CD14-positive monocyte (primary cell): Measurements from ENCODE around the gene PLXNA2. TPM values are rescaled to one million over a fixed set of nuclear protein-coding genes. Genes with fewer than 3 reads are reported as not detected.

Experiments used
- DNase-seq, 3 donors: peaks; one replicate each; pipeline ENCODE4 v3.0.0-alpha.2; 2011 to 2022
- H2AFZ ChIP-seq: 2 replicates; pipeline ENCODE4 v1.6.0; 2012; ENCODE audit warnings: mild to moderate bottlenecking, low read depth, low read length, inconsistent platforms; ENCODE audit not compliant: insufficient read depth, poor library complexity, severe bottlenecking
- H3K27ac ChIP-seq, 2 donors: 1 replicate in 1 of 2; 2 replicates in 1 of 2; pipeline ENCODE4 v1.5.1; 2012 to 2013; ENCODE audit warnings: low read length in 2 of 2, control low read depth in 1 of 2, inconsistent platforms in 1 of 2, low read depth in 1 of 2, mild to moderate bottlenecking in 1 of 2
- H3K27me3 ChIP-seq, 2 donors: one replicate each; pipeline versions ENCODE4 v1.6.0 to v1.6.1; 2011 to 2013; ENCODE audit warnings: low read length in 2 of 2; ENCODE audit not compliant: control insufficient read depth in 2 of 2, insufficient read depth in 2 of 2
- H3K36me3 ChIP-seq, 2 donors: replicated peaks in 1 of 2; 1 replicate in 1 of 2; 2 replicates in 1 of 2; pipeline versions ENCODE4 v1.5.1 to v1.6.1; 2012 to 2013; ENCODE audit warnings: low read length in 2 of 2, control low read depth in 1 of 2, inconsistent platforms in 1 of 2, mild to moderate bottlenecking in 1 of 2; ENCODE audit not compliant: insufficient read depth in 2 of 2, control insufficient read depth in 1 of 2
- H3K4me1 ChIP-seq, 2 donors: 1 replicate in 1 of 2; 2 replicates in 1 of 2; pipeline versions ENCODE4 v1.5.1 to v1.6.1; 2012 to 2013; ENCODE audit warnings: low read length in 2 of 2, control low read depth in 1 of 2, inconsistent platforms in 1 of 2, mild to moderate bottlenecking in 1 of 2, moderate library complexity in 1 of 2; ENCODE audit not compliant: insufficient read depth in 2 of 2, control insufficient read depth in 1 of 2
- H3K4me2 ChIP-seq: replicated peaks from 2 replicates; pipeline ENCODE3; 2012; ENCODE audit warnings: low read length, moderate library complexity, mild to moderate bottlenecking; ENCODE audit not compliant: poor library complexity, severe bottlenecking; ENCODE audit errors: extremely low read depth
- H3K4me3 ChIP-seq, 3 experiments: fragments of 200-600 bp in 1 of 3; sonication (generic) in 1 of 3; replicated peaks in 1 of 3; 1 replicate in 2 of 3; 2 replicates in 1 of 3; pipeline ENCODE4 v1.5.1; 2011 to 2013; ENCODE audit warnings: low read length in 3 of 3, mild to moderate bottlenecking in 3 of 3, control low read depth in 2 of 3, low read depth in 2 of 3, inconsistent platforms in 1 of 3, moderate library complexity in 1 of 3
- H3K79me2 ChIP-seq: 2 replicates; pipeline ENCODE4 v1.6.0; 2012; ENCODE audit warnings: mild to moderate bottlenecking, control low read depth, inconsistent platforms, low read length, moderate library complexity; ENCODE audit not compliant: insufficient read depth
- H3K9ac ChIP-seq: 2 replicates; pipeline ENCODE4 v1.6.0; 2017; ENCODE audit warnings: low read length, mild to moderate bottlenecking; ENCODE audit not compliant: insufficient read depth, poor library complexity, severe bottlenecking
- H3K9me3 ChIP-seq, 2 donors: replicated peaks in 1 of 2; 1 replicate in 1 of 2; 2 replicates in 1 of 2; pipeline versions ENCODE4 v1.5.1 to v1.6.1; 2012 to 2013; ENCODE audit warnings: low read length in 2 of 2, control low read depth in 1 of 2; ENCODE audit not compliant: control insufficient read depth in 1 of 2, insufficient read depth in 1 of 2
- H4K20me1 ChIP-seq: 2 replicates; pipeline ENCODE4 v1.6.0; 2012; ENCODE audit warnings: mild to moderate bottlenecking, low read length, control low read depth, moderate library complexity; ENCODE audit not compliant: insufficient read depth
- H3K27ac Mint-ChIP-seq, 7 donors: one replicate each; pipeline ENCODE4 v1.8.0; 2020; ENCODE audit warnings: mild to moderate bottlenecking in 7 of 7, mixed read lengths in 7 of 7, moderate library complexity in 6 of 7, inconsistent platforms in 2 of 7
- H3K27me3 Mint-ChIP-seq, 3 donors: one replicate each; pipeline ENCODE4 v1.8.0; 2021 to 2022; ENCODE audit warnings: low read depth in 3 of 3, mild to moderate bottlenecking in 3 of 3, mixed read lengths in 3 of 3, moderate library complexity in 3 of 3, inconsistent platforms in 1 of 3
- H3K36me3 Mint-ChIP-seq, 2 donors: one replicate each; pipeline ENCODE4 v1.8.0; 2020; ENCODE audit warnings: mixed read lengths in 2 of 2, inconsistent platforms in 1 of 2, mild to moderate bottlenecking in 1 of 2
- H3K4me1 Mint-ChIP-seq: one replicate; pipeline ENCODE4 v1.8.0; 2020; ENCODE audit warnings: mild to moderate bottlenecking, mixed read lengths
- H3K4me3 Mint-ChIP-seq, 2 donors: one replicate each; pipeline ENCODE4 v1.8.0; 2020; ENCODE audit warnings: mild to moderate bottlenecking in 2 of 2, mixed read lengths in 2 of 2, moderate library complexity in 1 of 2
- H3K9me3 Mint-ChIP-seq, 7 donors: one replicate each; pipeline ENCODE4 v1.8.0; 2020 to 2022; ENCODE audit warnings: mixed read lengths in 7 of 7, mild to moderate bottlenecking in 6 of 7, moderate library complexity in 6 of 7, inconsistent platforms in 2 of 7
- CTCF ChIP-seq: fragments of 200-600 bp; IDR thresholded peaks from one replicate; pipeline ENCODE4 v1.8.0; 2022; ENCODE audit warnings: antibody characterized with exemption, mild to moderate bottlenecking
- WGBS: methylation state at CpG from one replicate; pipeline ENCODE4 v1.1.5; 2013; ENCODE audit warnings: missing lambda C conversion rate; ENCODE audit not compliant: insufficient coverage; 5-methylcytosine and 5-hydroxymethylcytosine counted together
- intact Hi-C, 2 donors: fragments of 100-400 bp; cut with micrococcal nuclease; formaldehyde crosslinking; loops; one replicate each; pipeline versions ENCODE4 v1.15.0 to v1.15.1; 2023
- polyA plus RNA-seq, 3 donors: library from polyadenylated mRNA; depleted of rRNA in 1 of 3; unstranded in 2 of 3; stranded (reverse) in 1 of 3; fragments of 300-500 nt in 2 of 3; fragments of >200 nt in 1 of 3; fragmentation: Illumina TruSeq in 2 of 3; gene quantifications; 1 replicate in 2 of 3; 2 replicates in 1 of 3; pipeline ENCODE4 v1.2.3, GENCODE V29; 2012 to 2021

PLXNA2 gene
- polyA plus RNA-seq, 3 donors, result 0.75 to 2.1 (median 1.1) TPM

- no peaks in the 10 kb centered on the region for H3K9me3 ChIP-seq
- Mint-ChIP-seq H3K4me3 (no peak overlapping the region), H3K27me3 (peaks cover 0 to 3% (median 2%) of the 10 kb centered on the region in 3 donors), H3K4me1 (no peaks in the 10 kb centered on the region), H3K36me3 (no peaks in the 10 kb centered on the region), H3K9me3 (peaks cover 0 to 2% (median 0%) of the 10 kb centered on the region in 7 donors), H3K27ac (no peak overlapping the region)
- no peaks in the 10 kb centered on the region for H3K27me3 ChIP-seq
- H3K4me1 ChIP-seq, result no peaks in the 10 kb centered on the region
- no peaks in the 10 kb centered on the region for H4K20me1 ChIP-seq
- no peak overlapping the region for H3K4me3 ChIP-seq
- intact Hi-C loops, result no loop called here
- H3K27ac ChIP-seq, result no peak overlapping the region
- H2AFZ ChIP-seq, result no peak overlapping the region
- no peak for DNase-seq
- H3K9ac ChIP-seq, result no peak overlapping the region
- H3K79me2 ChIP-seq, result no peaks in the 10 kb centered on the region
- H3K36me3 ChIP-seq, result no peaks in the 10 kb centered on the region
- TF ChIP-seq CTCF, result no peak
- no peak overlapping the region for H3K4me2 ChIP-seq
- WGBS, result 98% methylated on average over 8 of the region's 8 CpGs
Observed at GRCh38 chr1:208198236-208198635, 45.9 kb downstream of the PLXNA2 start.

GRCh38 chr1:208194944-208195343 is 49.2 kb downstream of the PLXNA2 start:
- H3K4me3 ChIP-seq, result no peak overlapping the region
- no peak for TF ChIP-seq CTCF
- H3K27ac ChIP-seq, result no peak overlapping the region
- Mint-ChIP-seq H3K27me3 (peaks cover 0 to 3% (median 0%) of the 10 kb centered on the region in 3 donors), H3K4me1 (peaks cover 3% of the 10 kb centered on the region), H3K27ac (no peak overlapping the region), H3K4me3 (no peak overlapping the region), H3K9me3 (no peaks in the 10 kb centered on the region), H3K36me3 (no peaks in the 10 kb centered on the region)
- intact Hi-C loops, result no loop called here
- no peak overlapping the region for H2AFZ ChIP-seq
- H3K4me1 ChIP-seq, result no peaks in the 10 kb centered on the region
- no peak for DNase-seq
- H4K20me1 ChIP-seq, result no peaks in the 10 kb centered on the region
- H3K27me3 ChIP-seq, result no peaks in the 10 kb centered on the region
- no peak overlapping the region for H3K9ac ChIP-seq
- H3K36me3 ChIP-seq, result no peaks in the 10 kb centered on the region
- WGBS, result 93% methylated on average over 3 of the region's 3 CpGs
- H3K79me2 ChIP-seq, result no peaks in the 10 kb centered on the region
- no peaks in the 10 kb centered on the region for H3K9me3 ChIP-seq
- H3K4me2 ChIP-seq, result no peak overlapping the region
